Activated T-cell treated with anti-CD3 and anti-CD28 coated beads for 4 hours (primary cell): ENCODE results near the gene CALHM3.
"Not testable (repeated sequence)": the region's sequence is repeated elsewhere in the genome, so short reads cannot be mapped to it uniquely, and the experiment has no call there.

Experiments used
- DNase-seq: peaks from one replicate; pipeline ENCODE4 v3.0.0-alpha.2; 2020

The CALHM3 gene

GRCh38 chr10:103501186-103501585, 22.1 kb upstream of the CALHM3 start:
- no peak for DNase-seq

DNA sequence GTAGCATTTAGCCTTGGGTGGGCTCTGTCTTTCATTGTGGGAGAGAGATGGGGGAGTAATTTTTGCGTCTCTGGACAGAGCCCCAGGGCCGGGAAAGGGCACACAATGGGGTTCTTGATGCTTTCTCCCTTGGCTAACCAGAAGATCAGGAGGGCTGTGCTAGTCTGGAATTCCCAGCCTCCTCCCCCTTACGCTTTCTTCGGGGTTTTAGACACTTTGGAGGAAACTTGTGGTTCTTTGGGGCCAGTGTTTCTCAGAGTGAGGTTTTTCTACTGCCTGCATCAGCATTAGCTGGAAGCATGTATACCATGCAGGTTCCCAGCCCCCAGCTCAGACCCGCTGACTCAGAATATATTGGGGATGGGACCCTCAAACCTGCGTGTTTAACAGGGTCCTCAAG, 21.4 kb upstream of the CALHM3 start:
- no peak for DNase-seq

DNA sequence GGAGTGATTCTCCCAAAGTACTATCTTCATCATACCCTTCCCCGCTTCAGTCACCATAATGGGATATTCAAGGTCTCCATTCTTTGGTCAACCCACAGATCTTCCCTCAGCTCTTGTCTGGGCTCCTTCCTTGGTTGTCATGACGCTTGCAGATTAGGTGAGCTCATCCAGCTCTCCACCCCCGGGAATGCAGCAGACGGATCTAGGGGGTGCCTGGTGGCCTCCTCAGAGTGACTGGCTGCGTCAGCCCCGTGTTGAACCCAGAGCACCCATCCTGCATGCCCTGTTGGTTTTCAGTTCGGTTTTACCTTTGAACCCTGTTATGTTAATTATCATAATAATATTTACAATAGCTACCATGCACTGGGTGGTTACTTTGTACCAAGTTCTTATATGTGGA, 20.8 kb upstream of the CALHM3 start:
- no peak for DNase-seq

DNA sequence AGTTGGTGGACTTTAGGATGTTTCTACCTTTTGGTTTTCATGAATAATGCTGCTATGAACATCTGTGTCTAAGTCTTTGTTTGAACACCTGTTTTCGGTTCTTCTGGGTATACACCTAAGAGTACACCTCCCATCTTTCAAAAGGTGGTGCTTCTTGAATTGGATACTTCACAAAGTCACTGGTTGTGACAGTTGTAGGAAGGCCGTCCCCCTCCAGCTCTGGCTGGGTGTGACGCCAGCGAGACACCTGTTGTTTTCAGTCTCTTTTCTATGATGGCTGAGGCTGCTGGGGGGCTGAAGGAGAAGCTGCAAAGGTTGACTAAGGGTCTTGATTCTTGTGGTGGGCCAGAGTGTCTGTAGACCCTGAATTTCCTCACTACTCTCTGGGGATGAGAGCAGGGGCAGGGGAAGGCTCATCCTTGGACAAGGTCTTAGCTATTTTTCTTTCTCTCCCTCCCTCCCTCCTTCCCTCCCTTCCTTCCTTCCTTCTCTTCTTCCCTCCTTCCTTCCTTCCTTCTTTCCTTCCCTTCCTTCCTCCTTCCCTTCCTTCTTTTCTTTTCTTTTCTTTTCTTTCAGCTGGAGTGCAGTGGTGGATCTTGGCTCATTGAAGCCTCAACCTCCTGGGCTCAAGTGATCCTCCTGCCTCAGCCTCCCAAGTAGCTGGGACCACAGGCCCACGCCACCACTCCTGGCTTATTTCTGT, 20.0 kb upstream of the CALHM3 start:
- DNase-seq, result no peak

- no peak for DNase-seq
These were observed 18.3 kb upstream of the CALHM3 start for GRCh38 chr10:103497161-103497915.

- DNase-seq, result no peak
These were observed 16.3 kb upstream of the CALHM3 start for GRCh38 chr10:103495321-103495720.

DNA sequence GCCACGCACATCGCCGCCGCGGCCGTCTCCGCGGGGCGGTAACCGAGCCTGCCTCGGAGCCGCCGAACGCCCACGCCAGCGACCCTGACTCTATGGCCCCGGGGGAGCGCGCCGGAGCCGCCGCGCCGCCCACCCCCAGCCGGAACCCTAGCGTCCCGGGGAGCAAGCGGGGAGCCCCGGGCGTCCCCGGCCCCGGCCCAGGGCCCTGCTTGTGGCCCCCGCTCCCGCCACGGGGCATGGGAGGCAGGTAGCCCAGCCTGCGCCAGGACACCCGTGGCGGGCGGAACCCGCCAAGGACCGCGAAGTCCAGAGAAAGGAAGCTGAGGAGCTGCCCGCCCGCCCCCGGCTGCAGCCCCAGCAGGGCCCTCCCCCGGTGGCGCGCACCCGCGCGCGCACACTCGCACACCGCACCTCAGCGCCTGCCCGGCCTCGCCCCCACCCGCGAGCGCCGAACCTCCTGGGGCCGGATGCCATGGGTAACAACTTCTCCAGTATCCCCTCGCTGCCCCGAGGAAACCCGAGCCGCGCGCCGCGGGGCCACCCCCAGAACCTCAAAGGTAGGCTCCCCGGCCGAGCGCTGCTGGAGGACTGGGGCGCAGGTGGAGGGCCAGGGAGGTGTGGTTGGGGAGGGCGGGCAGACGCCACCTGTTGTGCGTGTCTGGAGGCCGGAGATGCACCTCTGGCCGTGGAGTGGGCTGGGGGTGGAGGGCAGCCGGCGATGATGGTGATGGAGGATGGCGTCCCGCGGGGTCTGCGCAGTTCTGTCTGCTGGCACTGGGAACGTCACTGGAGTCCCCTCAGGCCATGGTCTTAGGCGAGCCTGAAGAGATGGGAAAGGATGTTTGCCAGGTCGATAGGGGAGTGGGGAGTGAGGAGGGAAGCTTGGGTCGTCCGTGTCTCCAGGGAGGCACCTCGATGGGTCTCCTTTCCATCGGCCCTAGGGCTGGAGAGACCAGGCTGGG, 15.2 kb upstream of the CALHM3 start:
- DNase-seq, result no peak

DNA sequence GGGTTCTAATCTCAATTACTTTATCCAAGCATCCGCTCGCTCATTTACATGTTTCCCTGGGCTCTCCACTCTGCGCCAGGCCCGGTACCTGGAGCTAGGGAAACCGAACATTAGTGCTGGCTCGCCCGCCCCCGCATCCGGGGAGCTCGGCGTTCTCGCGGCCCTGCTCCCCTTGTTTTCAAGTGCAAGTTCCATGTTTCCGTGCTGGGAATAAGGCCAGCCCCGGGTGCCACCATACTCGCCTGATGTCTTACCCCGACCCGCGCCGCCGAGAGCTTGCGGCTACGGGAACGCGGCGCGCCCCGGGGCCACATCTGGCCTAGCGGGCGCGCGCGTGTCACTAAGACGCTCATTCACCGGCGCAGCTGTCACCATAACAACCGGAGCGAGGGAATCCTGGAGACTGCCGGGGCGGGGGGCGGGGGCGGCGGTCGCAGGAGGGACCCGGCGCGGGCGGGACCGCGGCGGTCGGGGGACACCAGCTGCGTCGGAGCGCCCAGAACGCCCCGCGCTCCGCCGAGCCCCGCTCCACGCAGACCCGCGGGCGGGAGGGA, 14.4 kb upstream of the CALHM3 start, which contains the start of gene NEURL1:
Gene NEURL1, plus strand, starts transcription at position 344 of the 554 bp plus-strand sequence. CDS start 683 bp downstream, outside the sequence.
- DNase-seq, result no peak

- DNase-seq, result no peak
These were observed 13.7 kb upstream of the CALHM3 start for GRCh38 chr10:103492655-103493261.

DNA sequence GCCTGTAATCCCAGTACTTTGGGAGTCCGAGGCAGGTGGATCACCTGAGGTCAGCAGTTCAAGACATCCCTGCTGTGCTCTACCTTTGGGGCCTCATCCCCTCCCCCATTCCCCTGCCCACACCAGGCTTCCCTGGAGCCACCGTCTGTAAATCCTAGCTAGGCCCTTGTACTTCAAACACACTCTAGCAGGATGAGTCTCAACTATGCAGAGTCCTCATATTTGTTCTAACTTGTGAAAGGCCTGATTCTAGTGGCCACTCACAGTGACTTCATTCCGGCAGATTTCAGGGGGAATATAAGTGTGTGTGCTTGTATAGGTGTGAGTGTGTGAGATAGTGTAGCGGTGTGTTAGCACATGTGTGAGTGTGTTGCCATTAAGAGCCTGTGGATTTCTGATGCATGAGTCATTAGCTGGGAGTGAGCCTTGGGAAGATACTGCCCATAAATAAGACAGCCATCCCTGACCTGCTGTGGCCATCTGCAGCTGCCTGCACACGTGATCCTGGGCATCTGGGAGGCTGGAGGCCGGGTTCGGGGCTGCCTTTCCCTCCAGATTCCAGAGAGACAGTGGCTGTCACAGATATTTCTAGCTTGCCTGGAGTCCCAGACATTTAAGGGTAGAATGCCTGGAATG, 12.8 kb upstream of the CALHM3 start:
- DNase-seq, result no peak

DNA sequence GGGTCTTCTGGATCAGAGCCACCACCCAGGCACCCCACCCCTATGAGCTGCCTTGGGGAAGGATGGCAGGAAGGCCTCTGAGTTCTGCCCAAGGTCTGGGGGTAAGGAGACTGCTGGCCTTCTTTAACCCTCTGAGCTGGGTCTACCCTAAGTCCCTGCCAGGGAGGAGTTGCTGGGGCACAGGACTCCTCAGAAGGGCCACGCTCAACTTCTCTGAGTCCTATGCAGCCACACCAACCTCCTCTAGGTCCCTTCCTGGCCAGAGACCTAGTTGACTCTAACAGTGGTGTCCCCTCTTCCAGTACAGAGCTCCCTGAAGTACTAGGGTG, 11.9 kb upstream of the CALHM3 start:
- DNase-seq, result no peak

DNA sequence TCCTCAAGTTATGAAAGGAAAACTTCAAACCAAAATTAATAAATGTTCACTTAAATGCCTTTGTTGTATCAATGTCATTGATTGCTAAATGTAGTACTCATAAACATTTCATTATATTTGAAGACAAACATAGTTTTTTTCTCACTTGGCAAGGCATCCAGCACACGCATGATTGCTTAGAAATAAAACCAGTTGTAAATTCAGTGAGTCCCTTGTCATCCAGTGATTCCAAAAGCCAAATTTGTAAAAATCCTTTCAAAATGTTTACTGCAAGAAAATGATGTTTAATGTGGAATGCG, 8.3 kb upstream of the CALHM3 start:
- no peak for DNase-seq

DNA sequence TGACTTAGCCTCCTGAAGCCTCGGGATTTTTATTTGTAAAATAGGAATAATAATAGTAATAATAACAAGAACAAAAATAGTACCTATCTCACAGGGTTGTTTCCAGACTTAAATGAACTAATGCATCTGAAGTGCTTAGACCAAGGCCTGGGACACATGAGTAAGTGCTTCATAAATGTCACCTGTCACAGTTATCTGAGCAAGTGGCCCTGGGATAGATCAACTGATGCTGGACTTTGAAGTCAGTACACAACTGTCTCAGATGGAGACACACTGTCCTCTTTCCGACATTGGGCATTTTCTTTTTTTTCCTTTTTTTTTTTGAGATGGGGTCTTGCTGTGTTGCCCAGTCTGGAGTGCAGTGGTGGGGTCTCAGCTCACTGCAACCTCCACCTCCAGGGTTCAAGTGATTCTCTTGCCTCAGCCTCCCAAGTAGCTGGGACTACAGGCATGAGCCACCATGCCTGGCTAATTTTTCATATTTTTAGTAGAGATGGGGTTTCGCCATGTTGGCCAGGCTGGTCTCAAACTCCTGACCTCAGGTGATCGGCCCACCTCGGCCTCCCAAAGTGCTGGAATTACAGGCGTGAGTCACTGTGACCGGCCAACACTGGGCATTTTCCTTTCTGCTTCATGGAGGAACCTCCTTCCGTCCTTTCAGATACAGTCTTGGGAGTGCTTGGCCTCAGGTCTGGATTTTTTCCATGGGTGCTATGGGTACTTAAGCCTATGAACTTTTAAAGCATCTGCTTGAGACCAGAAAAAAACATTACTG, 7.8 kb upstream of the CALHM3 start:
- not testable (repeated sequence) for DNase-seq

- DNase-seq, result no peak
These were observed 3.0 kb upstream of the CALHM3 start for GRCh38 chr10:103481974-103482531.

GRCh38 chr10:103480521-103480920, 1.5 kb upstream of the CALHM3 start:
- no peak for DNase-seq

- DNase-seq, result no peak
These were observed 369 bp downstream of the CALHM3 start for GRCh38 chr10:103478671-103479070.

DNA sequence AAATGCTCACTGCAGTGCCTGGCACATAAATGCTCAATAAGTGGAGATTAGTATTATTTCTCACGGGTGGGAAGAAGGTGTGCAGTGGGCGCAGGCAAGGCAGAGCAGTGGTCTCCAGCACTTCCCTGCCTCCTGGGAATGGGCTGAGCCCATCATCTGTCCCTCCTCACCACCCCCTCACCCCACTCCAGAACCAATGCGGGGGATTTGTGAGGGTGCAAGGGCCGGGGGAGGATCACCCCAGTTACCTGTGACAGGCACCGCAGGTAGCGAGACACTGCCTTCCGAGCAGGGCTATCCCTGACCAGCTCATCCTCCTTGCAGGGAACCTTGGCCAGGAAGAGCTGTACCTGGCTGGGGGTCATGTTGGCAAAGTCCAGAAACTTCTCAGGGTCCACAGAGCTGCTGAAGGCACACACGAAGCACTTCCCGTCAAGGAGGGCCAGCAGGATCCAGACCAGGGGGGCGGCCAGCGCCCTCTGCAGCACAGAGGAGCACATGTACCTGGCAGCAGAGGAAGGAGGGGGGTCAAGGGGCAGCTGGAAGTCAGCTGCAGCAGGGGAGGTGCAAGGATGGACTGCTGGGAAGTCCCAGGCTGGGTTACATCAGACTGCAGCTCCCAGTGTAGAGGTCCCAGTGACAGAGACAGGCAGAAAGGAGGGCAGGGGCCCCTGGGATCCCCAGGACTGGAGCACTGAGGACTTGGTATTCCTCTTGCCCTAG, 2.8 kb downstream of the CALHM3 start:
- DNase-seq, result no peak

GRCh38 chr10:103475437-103475836, 3.6 kb downstream of the CALHM3 start:
- no peak for DNase-seq

GRCh38 chr10:103474077-103474476, 5.0 kb downstream of the CALHM3 start:
- DNase-seq, result no peak

DNA sequence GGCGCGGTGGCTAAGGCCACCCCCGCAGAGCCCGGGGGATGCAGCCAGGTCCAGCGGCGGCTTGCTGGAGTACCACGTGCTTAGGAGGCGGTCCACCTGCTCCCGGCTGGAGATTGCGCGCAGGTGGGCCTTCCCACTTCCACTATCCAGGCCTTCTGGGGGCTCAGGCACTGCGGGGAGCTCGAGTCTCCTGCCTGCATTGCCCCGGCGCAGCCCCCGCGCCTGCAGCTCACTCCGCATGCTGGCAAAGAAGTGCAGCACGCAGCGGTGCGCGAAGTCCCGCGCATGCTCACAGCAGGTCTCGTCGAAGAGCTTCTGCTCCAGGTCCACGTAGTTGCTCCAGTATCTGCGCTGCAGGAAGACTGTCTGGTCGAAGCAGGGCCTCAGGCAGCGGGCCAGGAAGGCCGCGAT, 5.8 kb downstream of the CALHM3 start:
- DNase-seq, result no peak
